HG02870 (cell line): ENCODE measurements around the gene ANKRD33.

Experiments
- ATAC-seq: cut with Tn5 transposase; IDR thresholded peaks from one replicate; pipeline ENCODE4 v1.9.1; 2021; ENCODE audit warnings: mild to moderate bottlenecking, moderate library complexity; ENCODE audit not compliant: unreplicated experiment

The ANKRD33 gene

GRCh38 chr12:51900323-51900889, 12.5 kb downstream of the ANKRD33 start:
- no peak for ATAC-seq

GRCh38 chr12:51901121-51901817, 13.4 kb downstream of the ANKRD33 start:
- no peak for ATAC-seq

DNA sequence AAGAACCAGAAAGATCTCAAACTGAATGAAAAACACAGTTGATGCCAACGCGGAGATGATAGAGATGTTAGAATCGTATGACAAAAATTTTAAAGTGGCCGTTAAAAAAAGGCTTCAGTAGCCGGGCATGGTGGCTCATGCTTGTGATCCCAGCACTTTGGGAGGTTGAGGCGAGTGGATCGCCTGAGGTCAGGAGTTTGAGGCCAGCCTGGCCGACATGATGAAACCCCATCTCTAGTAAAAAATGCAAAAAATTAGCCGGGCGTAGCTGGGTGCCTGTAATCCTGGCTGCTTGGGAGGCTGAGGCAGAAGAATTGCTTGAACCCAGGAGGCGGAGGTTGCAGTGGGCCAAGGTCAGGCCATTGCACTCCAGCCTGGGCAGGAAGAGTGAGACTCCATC, 14.0 kb downstream of the ANKRD33 start:
- ATAC-seq, result no peak

DNA sequence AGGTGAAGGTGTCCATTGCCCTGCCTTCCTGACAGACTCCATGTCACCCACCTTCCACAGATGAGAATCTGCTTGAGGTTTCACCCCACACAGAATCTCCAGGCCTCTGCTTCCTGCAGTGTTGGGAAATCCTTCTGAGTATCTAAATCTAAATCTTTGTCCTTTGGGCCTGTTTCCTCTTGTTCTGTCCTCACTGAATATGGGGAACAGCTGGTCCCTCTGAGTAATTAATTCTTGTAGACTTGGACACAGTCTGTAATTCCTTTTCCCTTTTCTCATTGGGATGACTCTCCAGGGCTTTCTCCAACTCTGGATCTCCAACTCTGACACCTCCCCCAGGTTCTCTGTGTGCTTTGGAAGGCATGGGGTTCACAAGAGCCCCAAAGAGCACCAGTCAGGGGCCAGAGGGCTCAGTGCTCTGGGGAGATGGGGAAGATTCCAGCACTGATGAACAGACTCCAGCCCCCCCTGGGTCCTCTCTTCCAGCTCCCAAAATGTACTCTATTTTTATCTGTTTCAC, 17.1 kb downstream of the ANKRD33 start:
- ATAC-seq, result no peak

- ATAC-seq, result no peak
Measured at GRCh38 chr12:51905471-51906429, 17.8 kb downstream of the ANKRD33 start.

DNA sequence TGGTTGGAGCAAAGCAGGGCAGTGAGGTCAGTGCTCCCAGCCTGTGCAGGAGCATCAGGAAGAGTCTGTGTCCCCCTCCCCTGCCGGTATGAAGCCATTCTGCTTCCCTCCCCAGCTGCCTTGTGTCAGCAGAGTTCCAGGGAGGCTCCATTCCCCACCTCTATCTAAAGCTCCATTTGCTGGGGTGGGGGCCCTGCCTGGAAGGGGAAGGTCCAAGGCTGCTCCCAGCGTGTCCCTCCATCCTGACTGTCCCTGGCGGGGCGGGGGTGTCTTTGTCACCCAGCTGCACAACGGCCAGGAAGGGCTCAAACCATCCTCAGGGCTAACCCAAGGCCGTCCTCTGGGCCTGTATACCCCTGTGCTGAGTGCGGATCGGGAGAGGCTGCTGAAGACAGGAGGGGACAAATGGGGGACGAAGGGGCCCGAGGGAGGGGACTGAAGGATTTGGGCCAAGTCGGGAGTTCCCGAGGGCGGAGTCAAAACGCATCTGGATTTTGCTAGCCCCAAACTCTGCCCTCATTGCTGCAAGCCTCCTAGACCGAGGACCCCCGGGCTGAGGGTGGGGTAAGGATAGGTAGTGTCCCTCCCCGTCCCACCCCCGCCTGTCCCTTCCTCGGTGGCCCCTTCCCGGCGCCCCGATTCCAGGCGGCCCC, 18.7 kb downstream of the ANKRD33 start:
- ATAC-seq, result no peak

- ATAC-seq, result no peak
Measured at GRCh38 chr12:51907083-51907855, 19.4 kb downstream of the ANKRD33 start, which contains the start of gene ACVRL1. TSS of gene ACVRL1 (plus strand) at chr12:51907504. CDS start at chr12:51912475, 4,971 bp downstream.

DNA sequence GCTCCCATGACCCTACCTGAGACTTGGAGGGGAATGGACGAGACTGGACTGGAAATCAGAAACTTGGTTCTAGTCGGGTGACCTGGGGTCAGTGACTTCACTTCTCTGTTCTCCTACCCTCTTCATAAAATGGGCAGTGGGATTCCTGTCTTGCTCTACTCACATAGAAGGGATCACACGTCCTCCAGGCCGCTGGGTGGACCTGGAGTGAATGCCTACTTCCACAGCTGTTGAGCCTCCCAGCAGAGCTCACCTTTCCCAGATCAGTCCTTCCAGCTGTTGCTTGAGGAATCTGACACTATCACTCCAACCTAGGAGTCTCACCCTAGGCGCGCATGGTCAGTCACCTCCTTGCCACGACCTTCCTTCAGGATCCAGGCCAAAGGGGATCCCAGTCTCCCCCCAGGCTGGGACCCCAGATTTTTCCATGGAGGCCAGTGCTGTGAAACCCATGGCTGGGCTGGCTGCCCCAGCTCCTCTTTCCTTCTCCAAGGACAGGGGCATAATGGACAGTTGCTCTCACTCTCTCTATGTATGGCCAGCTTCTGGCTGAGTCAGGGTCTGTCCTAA, 20.0 kb downstream of the ANKRD33 start:
- no peak for ATAC-seq

- ATAC-seq, result no peak
Measured at GRCh38 chr12:51908876-51909592, 21.1 kb downstream of the ANKRD33 start.

- no peak for ATAC-seq
Measured at GRCh38 chr12:51910168-51910567, 22.3 kb downstream of the ANKRD33 start.

- no peak for ATAC-seq
Measured at GRCh38 chr12:51910691-51911090, 22.8 kb downstream of the ANKRD33 start.

DNA sequence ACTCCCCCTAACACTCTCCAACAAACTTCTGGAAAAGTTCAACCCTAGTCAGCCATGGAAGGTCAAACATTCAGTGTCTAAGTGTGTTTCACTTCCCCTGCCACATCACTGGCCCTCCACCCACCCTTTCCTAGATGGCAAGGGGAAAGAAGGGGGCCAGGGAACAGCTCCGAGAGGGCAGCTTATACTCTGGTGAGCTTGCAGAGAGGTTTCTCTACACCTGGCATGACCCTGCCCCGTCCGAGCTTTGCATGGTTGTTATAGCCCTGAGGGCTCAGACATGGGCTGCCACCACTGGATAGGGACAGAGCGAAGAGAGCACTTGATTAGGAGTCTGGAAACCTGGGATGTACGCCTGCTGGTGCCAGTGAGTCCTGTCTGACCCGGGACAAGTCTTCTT, 23.4 kb downstream of the ANKRD33 start:
- ATAC-seq, result no peak

DNA sequence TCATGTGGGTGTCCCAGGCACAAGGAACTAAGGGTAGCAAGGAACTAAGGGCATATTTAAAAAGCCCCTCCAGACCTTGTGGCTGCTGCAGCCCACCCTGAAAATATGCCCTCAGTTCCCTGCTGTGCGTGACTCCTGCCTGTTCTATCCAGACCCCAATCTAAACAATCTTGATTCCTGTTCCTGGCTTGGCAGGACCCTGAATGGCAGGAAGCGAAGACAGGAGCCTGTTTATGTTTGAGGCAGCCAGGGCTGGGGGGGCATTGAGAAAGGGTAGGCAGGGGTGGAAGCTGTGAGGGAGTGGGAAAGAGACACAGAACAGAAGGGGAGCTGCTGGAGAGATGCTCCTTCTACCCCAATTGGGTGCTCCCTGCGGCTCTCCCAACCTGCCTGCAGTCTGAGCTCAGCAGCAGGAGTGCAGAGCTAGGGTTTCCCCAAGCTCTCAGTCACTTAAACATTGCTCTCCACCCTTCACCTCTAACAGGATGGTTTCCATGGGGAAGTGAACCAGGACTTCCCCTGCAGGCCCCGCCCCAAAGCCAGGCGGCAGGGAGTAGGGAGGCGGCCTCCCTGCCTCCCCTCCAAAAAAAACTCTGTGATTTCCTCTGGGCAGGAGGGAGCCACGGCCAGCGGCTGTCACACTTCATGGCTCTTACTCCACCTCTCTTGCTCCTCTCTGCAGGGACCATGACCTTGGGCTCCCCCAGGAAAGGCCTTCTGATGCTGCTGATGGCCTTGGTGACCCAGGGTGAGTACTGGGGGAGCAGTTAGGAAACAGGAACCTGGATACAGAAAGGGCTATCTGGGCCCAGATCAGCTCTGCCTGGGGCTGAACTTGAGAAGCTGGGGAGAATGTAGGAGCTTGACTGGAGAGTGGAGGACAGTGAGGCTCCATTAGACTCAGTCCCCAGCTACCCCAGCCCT, 24.1 kb downstream of the ANKRD33 start:
- ATAC-seq, result no peak

DNA sequence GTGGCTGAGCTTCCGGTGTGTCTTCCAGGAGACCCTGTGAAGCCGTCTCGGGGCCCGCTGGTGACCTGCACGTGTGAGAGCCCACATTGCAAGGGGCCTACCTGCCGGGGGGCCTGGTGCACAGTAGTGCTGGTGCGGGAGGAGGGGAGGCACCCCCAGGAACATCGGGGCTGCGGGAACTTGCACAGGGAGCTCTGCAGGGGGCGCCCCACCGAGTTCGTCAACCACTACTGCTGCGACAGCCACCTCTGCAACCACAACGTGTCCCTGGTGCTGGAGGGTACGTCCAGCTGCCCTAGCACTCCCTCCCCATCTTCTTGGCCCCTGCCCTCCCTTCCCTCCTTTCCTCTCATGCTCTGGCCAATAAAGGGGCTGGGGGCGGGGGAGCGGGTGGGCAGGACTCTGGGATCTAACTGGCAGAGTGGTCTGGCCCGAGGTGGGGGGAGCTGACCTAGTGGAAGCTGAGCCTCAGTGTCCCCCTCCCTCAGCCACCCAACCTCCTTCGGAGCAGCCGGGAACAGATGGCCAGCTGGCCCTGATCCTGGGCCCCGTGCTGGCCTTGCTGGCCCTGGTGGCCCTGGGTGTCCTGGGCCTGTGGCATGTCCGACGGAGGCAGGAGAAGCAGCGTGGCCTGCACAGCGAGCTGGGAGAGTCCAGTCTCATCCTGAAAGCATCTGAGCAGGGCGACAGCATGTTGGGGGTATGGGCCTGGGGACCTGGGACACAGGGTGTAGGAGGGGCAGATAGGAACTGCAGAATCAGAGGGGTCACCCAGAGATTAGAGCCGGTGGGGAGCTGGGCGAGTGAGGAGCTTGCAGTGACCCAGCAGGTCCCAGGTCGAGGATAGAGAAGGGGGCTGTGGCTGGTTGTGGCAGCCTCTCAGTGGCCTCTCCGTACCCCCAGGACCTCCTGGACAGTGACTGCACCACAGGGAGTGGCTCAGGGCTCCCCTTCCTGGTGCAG, 25.4 kb downstream of the ANKRD33 start:
- no peak for ATAC-seq

GRCh38 chr12:51914034-51914923, 26.4 kb downstream of the ANKRD33 start:
- ATAC-seq, result no peak
